GM21390 (cell line): ENCODE results near the gene PLIN5.
"Not testable (repeated sequence)": the region's sequence is repeated elsewhere in the genome, so short reads cannot be mapped to it uniquely, and the experiment has no call there.

ENCODE experiments used
- ATAC-seq: cut with Tn5 transposase; IDR thresholded peaks from one replicate; pipeline ENCODE4 v1.9.1; 2021; ENCODE audit not compliant: unreplicated experiment

Gene PLIN5

GRCh38 chr19:4568886-4569285 lies 33.9 kb upstream of the PLIN5 start:
- no peak for ATAC-seq

- ATAC-seq: no peak
Observed at GRCh38 chr19:4567584-4568071, 32.6 kb upstream of the PLIN5 start.

GRCh38 chr19:4566402-4567051 lies 31.5 kb upstream of the PLIN5 start:
- ATAC-seq: no peak

GRCh38 chr19:4563562-4563961 lies 28.5 kb upstream of the PLIN5 start:
- not testable (repeated sequence) for ATAC-seq

- not testable (repeated sequence) for ATAC-seq
Observed at GRCh38 chr19:4562085-4562484, 27.1 kb upstream of the PLIN5 start.

GRCh38 chr19:4559569-4559968 lies 24.5 kb upstream of the PLIN5 start, which contains the start of gene SEMA6B:
Gene SEMA6B (minus strand): TSS chr19:4559684. CDS start chr19:4558457, 1,227 bp downstream.
- ATAC-seq: no peak

- ATAC-seq: no peak
Observed at GRCh38 chr19:4557971-4558941, 23.2 kb upstream of the PLIN5 start.

GRCh38 chr19:4557144-4557970 lies 22.3 kb upstream of the PLIN5 start:
- no peak for ATAC-seq

- ATAC-seq: no peak
Observed at GRCh38 chr19:4556597-4557127, 21.6 kb upstream of the PLIN5 start.

GRCh38 chr19:4555657-4556561 lies 20.9 kb upstream of the PLIN5 start:
- no peak for ATAC-seq

GRCh38 chr19:4554717-4555116 lies 19.7 kb upstream of the PLIN5 start:
- no peak for ATAC-seq

GRCh38 chr19:4553775-4554174 lies 18.8 kb upstream of the PLIN5 start:
- ATAC-seq: no peak

GRCh38 chr19:4553092-4553695 lies 18.2 kb upstream of the PLIN5 start:
- ATAC-seq: no peak

- no peak for ATAC-seq
Observed at GRCh38 chr19:4552525-4552819, 17.4 kb upstream of the PLIN5 start.

- ATAC-seq: no peak
Observed at GRCh38 chr19:4550479-4551050, 15.5 kb upstream of the PLIN5 start.

GRCh38 chr19:4550018-4550417 lies 15.0 kb upstream of the PLIN5 start:
- no peak for ATAC-seq

GRCh38 chr19:4548238-4548584 lies 13.2 kb upstream of the PLIN5 start:
- no peak for ATAC-seq

- ATAC-seq: no peak
Observed at GRCh38 chr19:4547303-4548237, 12.5 kb upstream of the PLIN5 start.
